Hematopoietic multipotent progenitor cell treated with erythropoietin and hydrocortisone succinate and interleukin-3 and kit ligand, for 6 days (in vitro differentiated cells): ENCODE results near the gene ATF7.
"Not testable (repeated sequence)": the region's sequence is repeated elsewhere in the genome, so short reads cannot be mapped to it uniquely, and the experiment has no call there.

ENCODE experiments used
- DNase-seq: peaks from one replicate; pipeline ENCODE4 v3.0.0-alpha.2; 2015

The ATF7 gene

GRCh38 chr12:53625373-53625945 is 723 bp downstream of the ATF7 start:
- no peak for DNase-seq

- no peak for DNase-seq
Observed at GRCh38 chr12:53624956-53625355, 1.2 kb downstream of the ATF7 start.

GRCh38 chr12:53624458-53624857 is 1.7 kb downstream of the ATF7 start:
- DNase-seq = peak; percentile 44

GRCh38 chr12:53623548-53624385 is 2.4 kb downstream of the ATF7 start:
- DNase-seq = peak; percentile 61

GRCh38 chr12:53622724-53623123 is 3.5 kb downstream of the ATF7 start:
- DNase-seq = no peak

GRCh38 chr12:53618275-53618674 is 7.9 kb downstream of the ATF7 start:
- peak; percentile 57 for DNase-seq

GRCh38 chr12:53617700-53618099 is 8.5 kb downstream of the ATF7 start:
- peak; percentile 37 for DNase-seq

GRCh38 chr12:53616950-53617349 is 9.2 kb downstream of the ATF7 start:
- no peak for DNase-seq

GRCh38 chr12:53613821-53614220 is 12.4 kb downstream of the ATF7 start:
- DNase-seq = no peak

GRCh38 chr12:53612978-53613377 is 13.2 kb downstream of the ATF7 start:
- no peak for DNase-seq

- DNase-seq = no peak
Observed at GRCh38 chr12:53611304-53611703, 14.9 kb downstream of the ATF7 start.

GRCh38 chr12:53606688-53607087 is 19.5 kb downstream of the ATF7 start:
- not testable (repeated sequence) for DNase-seq

- DNase-seq = no peak
Observed at GRCh38 chr12:53604581-53604980, 21.6 kb downstream of the ATF7 start.

- no peak for DNase-seq
Observed at GRCh38 chr12:53603804-53604203, 22.4 kb downstream of the ATF7 start.

- no peak for DNase-seq
Observed at GRCh38 chr12:53603196-53603595, 23.0 kb downstream of the ATF7 start.

- DNase-seq = no peak
Observed at GRCh38 chr12:53602176-53602864, 23.9 kb downstream of the ATF7 start.

- peak; percentile 36 for DNase-seq
Observed at GRCh38 chr12:53601296-53601847, 24.8 kb downstream of the ATF7 start.

GRCh38 chr12:53600490-53601295 is 25.5 kb downstream of the ATF7 start:
- no peak for DNase-seq

- no peak for DNase-seq
Observed at GRCh38 chr12:53599579-53599978, 26.6 kb downstream of the ATF7 start.

GRCh38 chr12:53598971-53599370 is 27.2 kb downstream of the ATF7 start:
- not testable (repeated sequence) for DNase-seq

GRCh38 chr12:53596920-53597363 is 29.2 kb downstream of the ATF7 start:
- DNase-seq = no peak

- peak; percentile 17 for DNase-seq
Observed at GRCh38 chr12:53594897-53595615, 31.1 kb downstream of the ATF7 start.
